ENCODE results near the gene WDR19.
"Not testable (repeated sequence)": the region's sequence is repeated elsewhere in the genome, so short reads cannot be mapped to it uniquely, and the experiment has no call there.

WDR19 gene

GRCh38 chr4:39181905-39182638 lies at the start of gene WDR19:
WDR19 (plus strand) TSS chr4:39182529; CDS start chr4:39182558, 29 bp downstream.
- peak; percentile 96 for DNase-seq (ENCODE audit: low spot score)

GRCh38 chr4:39133623-39134022 lies 48.7 kb upstream of the WDR19 start:
- DNase-seq (ENCODE audit: low spot score): no peak

GRCh38 chr4:39134683-39135306 lies 47.5 kb upstream of the WDR19 start:
- DNase-seq (ENCODE audit: low spot score): no peak

- not testable (repeated sequence) for DNase-seq (ENCODE audit: low spot score)
These were observed 44.1 kb upstream of the WDR19 start for GRCh38 chr4:39138227-39138626.

GRCh38 chr4:39146211-39146610 lies 36.1 kb upstream of the WDR19 start:
- DNase-seq (ENCODE audit: low spot score): no peak

- no peak for DNase-seq (ENCODE audit: low spot score)
These were observed 28.3 kb upstream of the WDR19 start for GRCh38 chr4:39154009-39154408.

GRCh38 chr4:39157520-39157919 lies 24.8 kb upstream of the WDR19 start:
- DNase-seq (ENCODE audit: low spot score): no peak

GRCh38 chr4:39166177-39166576 lies 16.2 kb upstream of the WDR19 start:
- no peak for DNase-seq (ENCODE audit: low spot score)

GRCh38 chr4:39166669-39167068 lies 15.7 kb upstream of the WDR19 start:
- DNase-seq (ENCODE audit: low spot score): no peak

GRCh38 chr4:39169426-39169825 lies 12.9 kb upstream of the WDR19 start:
- DNase-seq (ENCODE audit: low spot score): no peak

GRCh38 chr4:39170301-39170700 lies 12.0 kb upstream of the WDR19 start:
- DNase-seq (ENCODE audit: low spot score): no peak

- no peak for DNase-seq (ENCODE audit: low spot score)
These were observed 3.6 kb upstream of the WDR19 start for GRCh38 chr4:39178706-39179105.

GRCh38 chr4:39179681-39180080 lies 2.6 kb upstream of the WDR19 start:
- DNase-seq (ENCODE audit: low spot score): no peak

- DNase-seq (ENCODE audit: low spot score): not testable (repeated sequence)
These were observed 1.7 kb upstream of the WDR19 start for GRCh38 chr4:39180629-39181028.

GRCh38 chr4:39181520-39181904 lies 817 bp upstream of the WDR19 start:
- DNase-seq (ENCODE audit: low spot score): no peak

GRCh38 chr4:39201963-39202362 lies 19.6 kb downstream of the WDR19 start:
- no peak for DNase-seq (ENCODE audit: low spot score)

- no peak for DNase-seq (ENCODE audit: low spot score)
These were observed 22.2 kb downstream of the WDR19 start for GRCh38 chr4:39204543-39204942.

- no peak for DNase-seq (ENCODE audit: low spot score)
These were observed 22.7 kb downstream of the WDR19 start for GRCh38 chr4:39205000-39205399.

- no peak for DNase-seq (ENCODE audit: low spot score)
These were observed 23.1 kb downstream of the WDR19 start for GRCh38 chr4:39205476-39205875.

- DNase-seq (ENCODE audit: low spot score): no peak
These were observed 45.6 kb downstream of the WDR19 start for GRCh38 chr4:39227906-39228305.

GRCh38 chr4:39228377-39228776 lies 46.0 kb downstream of the WDR19 start:
- no peak for DNase-seq (ENCODE audit: low spot score)

- DNase-seq (ENCODE audit: low spot score): no peak
These were observed 48.1 kb downstream of the WDR19 start for GRCh38 chr4:39230462-39230861.

GRCh38 chr4:39231660-39232059 lies 49.3 kb downstream of the WDR19 start:
- DNase-seq (ENCODE audit: low spot score): no peak

GRCh38 chr4:39232100-39232499 lies 49.8 kb downstream of the WDR19 start:
- no peak for DNase-seq (ENCODE audit: low spot score)

Measured in COLO829 (cell line).